Osteocyte (in vitro differentiated cells): ENCODE data around the gene TAGLN2. TPM values are rescaled to one million over a fixed set of nuclear protein-coding genes. Genes with fewer than 3 reads are reported as not detected.

Source experiments
- DNase-seq: peaks from one replicate; pipeline ENCODE4 v3.0.0; 2021; ENCODE audit warnings: mixed read lengths; ENCODE audit not compliant: unreplicated experiment; ENCODE audit errors: extremely low spot score
- H3K27ac Mint-ChIP-seq: one replicate; pipeline ENCODE4 v1.8.0; 2021; ENCODE audit warnings: mild to moderate bottlenecking, mixed read lengths; ENCODE audit not compliant: unreplicated experiment
- H3K27me3 Mint-ChIP-seq: one replicate; pipeline ENCODE4 v1.8.0; 2021; ENCODE audit warnings: mixed read lengths; ENCODE audit not compliant: unreplicated experiment
- H3K36me3 Mint-ChIP-seq: one replicate; pipeline ENCODE4 v1.8.0; 2021; ENCODE audit warnings: mixed read lengths; ENCODE audit not compliant: unreplicated experiment
- H3K4me1 Mint-ChIP-seq: one replicate; pipeline ENCODE4 v1.8.0; 2021; ENCODE audit warnings: mixed read lengths; ENCODE audit not compliant: unreplicated experiment
- H3K4me3 Mint-ChIP-seq: one replicate; pipeline ENCODE4 v1.8.0; 2021; ENCODE audit warnings: mild to moderate bottlenecking, moderate library complexity, mixed read lengths; ENCODE audit not compliant: unreplicated experiment
- H3K9me3 Mint-ChIP-seq: one replicate; pipeline ENCODE4 v1.8.0; 2021; ENCODE audit warnings: mixed read lengths; ENCODE audit not compliant: unreplicated experiment
- total RNA-seq: library from RNA; stranded (reverse); gene quantifications from 2 replicates; pipeline ENCODE4 v1.2.1, GENCODE V29; 2021
- TF ChIP-seq, protein P1 (sequence below): fragments of 200-600 bp; sonication (generic); IDR thresholded peaks from 2 replicates; pipeline ENCODE4 v1.5.0; 2021; ENCODE audit warnings: antibody characterized with exemption, mild to moderate bottlenecking, moderate library complexity

The TAGLN2 gene
- total RNA-seq, 1 donor from 2014 or later, result 169 TPM

DNA sequence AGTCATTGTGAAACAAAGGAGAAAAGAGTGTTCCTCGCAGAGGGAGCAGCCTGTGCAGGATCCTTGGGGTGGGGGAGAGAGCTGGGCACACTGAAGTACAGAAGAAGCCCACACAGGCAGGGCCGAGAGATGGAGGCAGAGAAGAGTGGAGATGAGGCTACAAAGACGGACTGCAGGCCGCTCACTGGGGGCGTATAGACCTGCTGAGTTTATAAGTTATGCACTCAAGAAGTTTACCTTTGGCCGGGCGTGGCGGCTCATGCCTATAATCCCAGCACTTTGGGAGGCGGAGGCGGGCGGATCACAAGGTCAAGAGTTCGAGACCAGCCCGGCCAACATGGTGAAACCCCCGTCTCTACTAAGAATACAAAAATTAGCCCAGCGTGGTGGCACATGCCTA, 36.3 kb upstream of the TAGLN2 start:
- H3K4me3 Mint-ChIP-seq, result no peak overlapping the region

DNA sequence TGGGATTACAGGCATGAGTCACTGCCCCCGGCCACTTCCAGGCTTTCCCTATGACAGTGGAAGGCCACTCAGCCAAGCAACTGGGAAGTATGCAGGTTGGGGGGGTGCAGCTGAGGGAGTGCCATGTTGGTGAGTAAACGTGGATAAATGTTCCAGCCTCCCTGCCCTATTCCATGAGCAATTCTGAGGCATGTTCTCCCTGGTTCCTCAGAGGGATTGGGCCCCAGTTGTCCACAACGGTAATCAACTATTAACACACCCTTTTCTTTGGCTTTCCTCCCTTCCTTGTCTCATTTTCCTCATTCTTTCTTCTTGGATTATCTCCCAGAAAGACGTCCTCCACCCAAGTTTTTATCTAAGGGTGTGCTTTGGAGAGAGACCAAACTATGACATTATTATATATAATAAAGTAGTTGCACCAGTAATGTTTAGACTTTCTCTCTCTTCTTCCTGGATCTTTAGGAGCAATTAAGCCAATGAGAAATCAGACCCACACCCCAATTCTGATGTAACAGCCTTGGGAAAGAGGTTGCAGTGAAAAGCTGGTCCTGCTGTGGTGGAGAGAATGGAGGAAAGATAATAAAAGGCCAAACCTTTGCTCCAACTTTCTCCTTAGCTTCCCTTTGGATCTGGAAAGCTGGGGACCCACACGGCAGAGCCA, 35.5 kb upstream of the TAGLN2 start:
- Mint-ChIP-seq H3K4me3 (no peak overlapping the region), H3K27me3 (peaks cover 40% of the 10 kb centered on the region), H3K4me1 (no peaks in the 10 kb centered on the region), H3K27ac (no peak overlapping the region), H3K36me3 (no peaks in the 10 kb centered on the region), H3K9me3 (no peaks in the 10 kb centered on the region)
- TF ChIP-seq, protein P1, sequence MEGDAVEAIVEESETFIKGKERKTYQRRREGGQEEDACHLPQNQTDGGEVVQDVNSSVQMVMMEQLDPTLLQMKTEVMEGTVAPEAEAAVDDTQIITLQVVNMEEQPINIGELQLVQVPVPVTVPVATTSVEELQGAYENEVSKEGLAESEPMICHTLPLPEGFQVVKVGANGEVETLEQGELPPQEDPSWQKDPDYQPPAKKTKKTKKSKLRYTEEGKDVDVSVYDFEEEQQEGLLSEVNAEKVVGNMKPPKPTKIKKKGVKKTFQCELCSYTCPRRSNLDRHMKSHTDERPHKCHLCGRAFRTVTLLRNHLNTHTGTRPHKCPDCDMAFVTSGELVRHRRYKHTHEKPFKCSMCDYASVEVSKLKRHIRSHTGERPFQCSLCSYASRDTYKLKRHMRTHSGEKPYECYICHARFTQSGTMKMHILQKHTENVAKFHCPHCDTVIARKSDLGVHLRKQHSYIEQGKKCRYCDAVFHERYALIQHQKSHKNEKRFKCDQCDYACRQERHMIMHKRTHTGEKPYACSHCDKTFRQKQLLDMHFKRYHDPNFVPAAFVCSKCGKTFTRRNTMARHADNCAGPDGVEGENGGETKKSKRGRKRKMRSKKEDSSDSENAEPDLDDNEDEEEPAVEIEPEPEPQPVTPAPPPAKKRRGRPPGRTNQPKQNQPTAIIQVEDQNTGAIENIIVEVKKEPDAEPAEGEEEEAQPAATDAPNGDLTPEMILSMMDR, result no peak
- no peak for DNase-seq

More for the DNA sequence above, 36.3 kb upstream of the TAGLN2 start:
- TF ChIP-seq, protein P1, result no peak
- Mint-ChIP-seq H3K36me3 (no peaks in the 10 kb centered on the region), H3K4me1 (no peaks in the 10 kb centered on the region), H3K27ac (no peak overlapping the region), H3K9me3 (no peaks in the 10 kb centered on the region), H3K27me3 (peaks cover 43% of the 10 kb centered on the region)
- no peak for DNase-seq

GRCh38 chr1:159959451-159959850, 34.1 kb upstream of the TAGLN2 start:
- Mint-ChIP-seq H3K27me3 (peaks cover 38% of the 10 kb centered on the region), H3K9me3 (no peaks in the 10 kb centered on the region), H3K36me3 (no peaks in the 10 kb centered on the region), H3K27ac (no peak overlapping the region), H3K4me3 (no peak overlapping the region), H3K4me1 (no peaks in the 10 kb centered on the region)
- no peak for DNase-seq
- TF ChIP-seq, protein P1, result no peak

GRCh38 chr1:159958719-159959380, 33.5 kb upstream of the TAGLN2 start:
- no peak for DNase-seq
- no peaks in the 10 kb centered on the region for H3K4me1 Mint-ChIP-seq
- no peaks in the 10 kb centered on the region for H3K9me3 Mint-ChIP-seq
- H3K36me3 Mint-ChIP-seq, result no peaks in the 10 kb centered on the region
- peaks cover 38% of the 10 kb centered on the region for H3K27me3 Mint-ChIP-seq
- TF ChIP-seq, protein P1, result no peak
- H3K4me3 Mint-ChIP-seq, result no peak overlapping the region
- H3K27ac Mint-ChIP-seq, result no peak overlapping the region

GRCh38 chr1:159957824-159958268, 32.5 kb upstream of the TAGLN2 start:
- TF ChIP-seq, protein P1, result no peak
- Mint-ChIP-seq H3K4me1 (no peaks in the 10 kb centered on the region), H3K27ac (no peak overlapping the region), H3K4me3 (no peak overlapping the region), H3K9me3 (no peaks in the 10 kb centered on the region), H3K27me3 (peaks cover 39% of the 10 kb centered on the region), H3K36me3 (no peaks in the 10 kb centered on the region)
- DNase-seq, result no peak
